GM12878 (cell line): ENCODE measurements around the gene PLVAP. TPM values are rescaled to one million over a fixed set of nuclear protein-coding genes. Genes with fewer than 3 reads are reported as not detected.

Source experiments
- ATAC-seq: fragments of 200-7000 bp; cut with Tn5 transposase; 3 replicates; pipeline ENCODE4 v1.9.1; 2020; ENCODE audit warnings: mild to moderate bottlenecking, moderate library complexity
- BruUV-seq: library from RNA; stranded (reverse); fragments of 400-500 nt; replicated peaks from 2 replicates; lab custom pipeline; 2021; lab: Mats Ljungman, UMichigan
- CTCF ChIA-PET: fragments of 300-600 bp; sonication (Branson Sonifier 250); formaldehyde crosslinking; extraction: SDS; loops from one replicate; lab custom pipeline; 2021; ENCODE audit warnings: inconsistent platforms; lab: Yijun Ruan, JAX
- POLR2A ChIA-PET: fragments of 350-600 bp; formaldehyde crosslinking; extraction: SDS; loops from one replicate; lab custom pipeline; 2021; ENCODE audit warnings: inconsistent platforms; lab: Charles Lee
- RAD21 ChIA-PET: fragments of 300-600 bp; sonication (Branson Sonifier 250); formaldehyde crosslinking; loops from one replicate; lab custom pipeline; 2023; ENCODE audit warnings: antibody characterized with exemption; ENCODE audit not compliant: unreplicated experiment; lab: Charles Lee
- SMC1A ChIA-PET: fragments of 300-600 bp; sonication (Branson Sonifier 250); formaldehyde crosslinking; loops from one replicate; lab custom pipeline; 2023; ENCODE audit not compliant: unreplicated experiment, uncharacterized antibody; lab: Charles Lee
- DNase-seq: peaks from one replicate; pipeline ENCODE4 v3.0.0-alpha.2; 2011; ENCODE audit warnings: low read depth, low spot score
- FAIRE-seq: peaks from 3 replicates; lab custom pipeline; 2011; peaks lifted over from hg19 to GRCh38; lab: Jason Lieb, UNC
- H2AFZ ChIP-seq: 2 replicates; pipeline ENCODE4 v1.6.0; 2011; ENCODE audit warnings: low read depth, low read length, control low read depth; ENCODE audit not compliant: control insufficient read depth
- H3K27ac ChIP-seq: 2 replicates; pipeline ENCODE4 v1.5.1; 2011; ENCODE audit warnings: control low read depth; ENCODE audit not compliant: control insufficient read depth, insufficient read depth
- H3K27me3 ChIP-seq, 2 experiments: replicated peaks in 1 of 2; 2 replicates each; pipeline versions ENCODE4 v1.6.0 to v1.6.1; 2011; ENCODE audit warnings: low read length in 1 of 2; ENCODE audit not compliant: control insufficient read depth in 2 of 2, insufficient read depth in 2 of 2
- H3K36me3 ChIP-seq, 2 experiments: 2 replicates each; pipeline ENCODE4 v1.5.1; 2011; ENCODE audit warnings: low read length in 1 of 2; ENCODE audit not compliant: control insufficient read depth in 2 of 2, insufficient read depth in 2 of 2
- H3K4me1 ChIP-seq: 2 replicates; pipeline ENCODE4 v1.6.1; 2011; ENCODE audit warnings: mild to moderate bottlenecking, low read length, moderate library complexity, mixed read lengths; ENCODE audit not compliant: control insufficient read depth, insufficient read depth
- H3K4me2 ChIP-seq: 2 replicates; pipeline ENCODE4 v1.6.0; 2011; ENCODE audit warnings: control low read depth; ENCODE audit not compliant: control insufficient read depth, insufficient read depth
- H3K4me3 ChIP-seq: fragments of 200-600 bp; sonication (generic); 2 replicates; pipeline ENCODE4 v1.5.1; 2016
- H3K79me2 ChIP-seq: 2 replicates; pipeline ENCODE4 v1.6.0; 2011; ENCODE audit warnings: low read length; ENCODE audit not compliant: control insufficient read depth, insufficient read depth
- H3K9ac ChIP-seq: 2 replicates; pipeline ENCODE4 v1.8.0; 2011; ENCODE audit warnings: low read length, control low read depth, mixed read lengths; ENCODE audit not compliant: control insufficient read depth, insufficient read depth
- H3K9me3 ChIP-seq: replicated peaks from 3 replicates; pipeline ENCODE4 v1.5.1; 2011; ENCODE audit warnings: mild to moderate bottlenecking, low read length; ENCODE audit not compliant: control insufficient read depth, insufficient read depth
- H4K20me1 ChIP-seq: 2 replicates; pipeline ENCODE4 v1.6.0; 2011; ENCODE audit not compliant: control insufficient read depth, insufficient read depth
- ETV6 ChIP-seq, 2 experiments: fragments of 450-650 bp in 1 of 2; IDR thresholded peaks in 1 of 2; conservative IDR thresholded peaks in 1 of 2; 2 replicates each; pipeline ENCODE4 v1.6.1; 2014; ENCODE audit warnings: antibody characterized with exemption in 1 of 2, borderline replicate concordance in 1 of 2, low read depth in 1 of 2, mild to moderate bottlenecking in 1 of 2, moderate library complexity in 1 of 2
- JUND ChIP-seq: IDR thresholded peaks from 2 replicates; pipeline ENCODE4 v1.6.1; 2012; ENCODE audit warnings: low read depth, mild to moderate bottlenecking, low read length, improper control_type of control experiment, moderate library complexity
- NFYB ChIP-seq: IDR thresholded peaks from 2 replicates; pipeline ENCODE4 v1.6.1; 2011; ENCODE audit warnings: low read depth, mild to moderate bottlenecking, low read length, improper control_type of control experiment, moderate library complexity; ENCODE audit not compliant: insufficient read depth
- SIX5 ChIP-seq: IDR thresholded peaks from 2 replicates; pipeline ENCODE4 v1.6.1; 2011; ENCODE audit warnings: mild to moderate bottlenecking, low read depth, low read length, moderate library complexity; ENCODE audit not compliant: severe bottlenecking
- SMARCA5 ChIP-seq: fragments of 450-650 bp; IDR thresholded peaks from 2 replicates; pipeline ENCODE4 v1.6.1; 2017; ENCODE audit warnings: mild to moderate bottlenecking
- SP1 ChIP-seq: IDR thresholded peaks from one replicate; pipeline ENCODE4 v1.6.1; 2011; ENCODE audit warnings: low read depth, low read length
- TCF3 ChIP-seq: IDR thresholded peaks from 2 replicates; pipeline ENCODE4 v1.6.1; 2012; ENCODE audit warnings: low read depth, mild to moderate bottlenecking, low read length, borderline replicate concordance; ENCODE audit not compliant: insufficient read depth
- WGBS: methylation state at CpG from one replicate; pipeline ENCODE4 v1.1.6; 2016; ENCODE audit warnings: low lambda C conversion rate; ENCODE audit not compliant: insufficient replicate concordance, insufficient coverage; ENCODE audit errors: missing lambda C conversion rate; 5-methylcytosine and 5-hydroxymethylcytosine counted together
- in situ Hi-C: fragments of 300-500 bp; cut with MboI; formaldehyde crosslinking; loops from 9 replicates; pipeline ENCODE4 v1.14.3; 2018; ENCODE audit warnings: mixed read lengths
- intact Hi-C: fragments of 100-400 bp; cut with micrococcal nuclease; formaldehyde crosslinking; loops from one replicate; pipeline ENCODE4 v1.14.2; 2022; ENCODE audit not compliant: unreplicated experiment
- polyA plus RNA-seq, 11 experiments: library from polyadenylated mRNA; depleted of rRNA in 4 of 11; unstranded in 6 of 11; stranded (reverse) in 5 of 11; fragments of >200 nt; fragmentation: Nextera tagmentation in 4 of 11; fragmentation: Illumina TruSeq in 1 of 11; extraction: Ambion mirVana in 4 of 11; extraction: Trizol in 1 of 11; gene quantifications; 1 replicate in 1 of 11; 2 replicates in 10 of 11; pipeline versions ENCODE4 v1.2.1 to v1.2.3, GENCODE V29; 2011 to 2016; ENCODE audit warnings: inconsistent platforms in 2 of 11, missing spikeins in 2 of 11, low read depth in 1 of 11
- total RNA-seq, 4 experiments: library from RNA; depleted of rRNA in 3 of 4; stranded (reverse); fragments of >200 nt in 3 of 4; fragmentation: Illumina TruSeq in 1 of 4; extraction: Trizol in 1 of 4; gene quantifications; 2 replicates each; pipeline versions ENCODE4 v1.2.1 to v1.2.3, GENCODE V29; 2013 to 2021

The PLVAP gene
- total and polyA plus RNA-seq, 10 of the 15 experiments (the other 5 are each of a cell fraction or from before 2014, with no cell fraction given): 0.03 to 0.54 (median 0.06) TPM; not detected in 4

GRCh38 chr19:17332677-17333581 lies 44.2 kb downstream of the PLVAP start:
- peak; percentile 40 for DNase-seq
- SMC1A ChIA-PET: interaction anchor here (1.1 to 1.7 kb wide), 3 partner anchors 24 to 66 kb away, joined by 3 to 8 read pairs (median 6); partner anchors contain the start of genes BABAM1, DDA1 and MRPL34
- in situ Hi-C loops: no loop called here
- POLR2A ChIA-PET: interaction anchor here (0.5 to 4.4 kb wide), 5 partner anchors 24 to 395 kb away, joined by 3 to 24 read pairs (median 7); partner anchors contain the start of genes BST2 and DDA1
- intact Hi-C loops: no loop called here
- RAD21 ChIA-PET: interaction anchor here (1.3 to 2.7 kb wide), 2 partner anchors 24 to 267 kb away, joined by 3 to 9 read pairs; partner anchors contain the start of gene DDA1
- Histone ChIP-seq H3K27me3 (no peaks in the 10 kb centered on the region; a peak in 2 of 4 replicates), H3K9ac (no peak overlapping the region), H3K4me3 (no peak overlapping the region), H3K9me3 (no peaks in the 10 kb centered on the region; the same call in 2 of the 3 replicates), H2AFZ (no peak overlapping the region), H3K4me2 (no peak overlapping the region), H3K79me2 (peaks cover 3% of the 10 kb centered on the region; the same call in 1 of the 2 replicates), H3K36me3 (no peaks in the 10 kb centered on the region), H4K20me1 (no peaks in the 10 kb centered on the region), H3K4me1 (peaks cover 13% of the 10 kb centered on the region), H3K27ac (no peak overlapping the region)
- peak; percentile 3 for ATAC-seq
- TF ChIP-seq SP1 (peak; percentile 76), NFYB (peak; percentile 60; the same call in 1 of the 2 replicates), TCF3 (no peak), ETV6 (conservative IDR thresholded peaks at IDR 0.05 in 1 of 2, IDR thresholded peaks at IDR 0.05 in 1 of 2; ENCODE audit: borderline replicate concordance in 1 of 2, low read depth in 1 of 2) (no peak), SMARCA5 (no peak), SIX5 (no peak), JUND (no peak)
- BruUV-seq: no TSS peak
- 97% methylated on average over 37 of the region's 45 CpGs for WGBS
- CTCF ChIA-PET: interaction anchor here (1.0 to 2.8 kb wide), 8 partner anchors 24 to 56 kb away, joined by 3 to 9 read pairs (median 5); partner anchors contain the start of genes DDA1 and MRPL34
- no peak for FAIRE-seq
